ENCODE measurements around the gene CSTB. TPM values are rescaled to one million over a fixed set of nuclear protein-coding genes. Genes with fewer than 3 reads are reported as not detected.

Gene CSTB
- total RNA-seq, 2 donors from 2014 or later: 2.3 to 8.4 TPM

DNA sequence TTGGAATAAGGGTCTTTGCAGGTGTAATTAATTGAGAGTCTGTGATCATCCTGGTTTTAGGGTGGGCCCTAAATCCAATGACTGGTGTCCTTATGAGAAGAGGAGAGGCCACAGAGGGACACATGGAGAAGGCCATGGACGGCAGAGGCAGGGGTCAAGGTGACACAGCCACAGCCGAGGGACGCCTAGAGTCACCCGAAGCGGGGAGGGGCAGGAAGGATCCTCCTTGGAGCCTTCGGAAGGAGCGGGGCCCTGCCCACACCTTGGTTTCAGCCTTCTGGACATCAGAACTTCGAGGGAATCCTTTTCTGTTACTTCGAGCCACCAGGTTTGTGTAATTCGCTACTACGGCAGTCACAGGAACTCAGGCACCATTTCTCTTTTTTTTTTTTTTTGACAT, 44.4 kb upstream of the CSTB start:
- H3K4me1 ChIP-seq (ENCODE audit: control insufficient read depth in 1 of 2, low read depth in 2 of 2): no peaks in the 10 kb centered on the region
- no peaks in the 10 kb centered on the region for H3K27me3 ChIP-seq (replicated peaks; ENCODE audit: insufficient read depth)
- H3K27ac ChIP-seq: no peak overlapping the region
- TF ChIP-seq, protein P1, sequence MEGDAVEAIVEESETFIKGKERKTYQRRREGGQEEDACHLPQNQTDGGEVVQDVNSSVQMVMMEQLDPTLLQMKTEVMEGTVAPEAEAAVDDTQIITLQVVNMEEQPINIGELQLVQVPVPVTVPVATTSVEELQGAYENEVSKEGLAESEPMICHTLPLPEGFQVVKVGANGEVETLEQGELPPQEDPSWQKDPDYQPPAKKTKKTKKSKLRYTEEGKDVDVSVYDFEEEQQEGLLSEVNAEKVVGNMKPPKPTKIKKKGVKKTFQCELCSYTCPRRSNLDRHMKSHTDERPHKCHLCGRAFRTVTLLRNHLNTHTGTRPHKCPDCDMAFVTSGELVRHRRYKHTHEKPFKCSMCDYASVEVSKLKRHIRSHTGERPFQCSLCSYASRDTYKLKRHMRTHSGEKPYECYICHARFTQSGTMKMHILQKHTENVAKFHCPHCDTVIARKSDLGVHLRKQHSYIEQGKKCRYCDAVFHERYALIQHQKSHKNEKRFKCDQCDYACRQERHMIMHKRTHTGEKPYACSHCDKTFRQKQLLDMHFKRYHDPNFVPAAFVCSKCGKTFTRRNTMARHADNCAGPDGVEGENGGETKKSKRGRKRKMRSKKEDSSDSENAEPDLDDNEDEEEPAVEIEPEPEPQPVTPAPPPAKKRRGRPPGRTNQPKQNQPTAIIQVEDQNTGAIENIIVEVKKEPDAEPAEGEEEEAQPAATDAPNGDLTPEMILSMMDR (IDR thresholded peaks at IDR 0.05): no peak
- H3K9me3 ChIP-seq: no peaks in the 10 kb centered on the region
- no peaks in the 10 kb centered on the region for H3K36me3 ChIP-seq
- H3K4me3 ChIP-seq: no peak overlapping the region
- DNase-seq (ENCODE audit: low spot score) (no peak), ATAC-seq (ENCODE audit: insufficient number of reproducible peaks, low FRiP score, low read depth) (no peak)

DNA sequence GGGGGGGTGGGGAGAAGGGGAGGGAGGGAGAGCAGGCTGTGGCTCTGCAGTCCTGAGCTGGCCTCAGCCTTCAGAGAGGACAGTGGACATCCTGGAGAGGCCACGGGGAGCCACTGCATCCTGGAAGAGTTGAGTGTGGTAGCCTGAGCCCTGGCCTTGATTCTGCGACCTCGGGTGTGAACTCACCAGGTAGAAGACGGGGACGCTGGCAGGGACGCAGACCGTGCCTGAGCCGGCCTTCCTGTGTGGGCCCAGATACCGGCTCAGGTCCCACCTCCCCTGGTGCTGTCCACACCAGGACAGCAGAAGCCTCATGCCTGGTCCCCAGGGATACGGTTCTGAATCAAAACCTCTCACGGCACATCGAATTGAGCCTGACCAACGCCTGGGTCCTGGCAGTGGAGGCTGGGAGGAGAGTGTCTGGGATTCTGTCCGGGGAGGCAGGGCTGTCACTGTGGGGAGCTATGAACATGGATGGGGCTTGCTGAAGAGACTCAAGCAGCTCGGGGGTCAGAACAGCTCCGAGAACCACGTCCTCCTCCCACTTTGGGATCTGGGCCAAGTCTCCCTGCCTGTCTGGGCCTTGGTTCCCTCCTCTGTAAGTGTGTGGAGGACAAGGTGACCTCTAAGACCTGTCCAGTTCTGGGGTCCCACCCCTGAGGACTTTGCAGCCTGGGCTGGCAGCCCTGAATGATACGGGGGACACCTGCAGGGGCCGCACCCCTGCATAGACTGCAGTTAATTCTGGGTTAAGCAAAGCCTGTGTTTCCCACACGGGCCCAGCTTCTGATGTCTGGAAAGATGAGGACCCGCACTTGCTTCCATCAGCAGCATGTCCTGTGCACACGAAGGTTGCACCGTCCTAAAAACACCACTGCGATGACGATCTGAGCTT, 43.6 kb upstream of the CSTB start:
- ATAC-seq (ENCODE audit: insufficient number of reproducible peaks, low FRiP score, low read depth) (no peak), DNase-seq (ENCODE audit: low spot score) (no peak)
- no peak overlapping the region for H3K4me3 ChIP-seq
- TF ChIP-seq, protein P1 (IDR thresholded peaks at IDR 0.05): no peak
- no peaks in the 10 kb centered on the region for H3K36me3 ChIP-seq
- no peak overlapping the region for H3K27ac ChIP-seq
- no peaks in the 10 kb centered on the region for H3K4me1 ChIP-seq (ENCODE audit: control insufficient read depth in 1 of 2, low read depth in 2 of 2)
- H3K9me3 ChIP-seq: no peaks in the 10 kb centered on the region
- no peaks in the 10 kb centered on the region for H3K27me3 ChIP-seq (replicated peaks; ENCODE audit: insufficient read depth)

DNA sequence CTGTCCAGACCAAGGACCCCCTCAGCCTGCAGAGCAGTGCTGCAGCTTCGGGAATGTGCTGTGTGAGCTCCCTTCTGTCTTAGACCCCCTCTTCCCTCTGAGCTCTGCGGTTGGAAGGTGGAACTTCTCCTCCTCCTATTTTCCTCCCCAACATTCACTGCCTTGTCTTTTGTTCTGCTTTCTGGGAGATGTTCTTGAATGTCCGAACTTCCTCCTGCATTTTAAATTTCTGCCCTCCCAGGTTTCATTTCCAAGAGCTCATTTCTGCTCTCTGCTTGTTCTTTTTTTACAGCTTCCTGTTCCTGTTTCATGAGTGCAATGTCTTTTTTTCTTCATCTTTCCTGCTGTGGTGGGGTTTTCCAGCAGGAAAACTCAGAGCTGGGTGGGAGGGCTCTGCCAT, 42.6 kb upstream of the CSTB start:
- DNase-seq (ENCODE audit: low spot score) (no peak), ATAC-seq (ENCODE audit: insufficient number of reproducible peaks, low FRiP score, low read depth) (no peak)
- TF ChIP-seq, protein P1 (IDR thresholded peaks at IDR 0.05): no peak
- Histone ChIP-seq H3K36me3 (no peaks in the 10 kb centered on the region), H3K27me3 (replicated peaks; ENCODE audit: insufficient read depth) (no peaks in the 10 kb centered on the region), H3K4me1 (ENCODE audit: control insufficient read depth in 1 of 2, low read depth in 2 of 2) (no peaks in the 10 kb centered on the region), H3K27ac (no peak overlapping the region), H3K9me3 (no peaks in the 10 kb centered on the region), H3K4me3 (no peak overlapping the region)

DNA sequence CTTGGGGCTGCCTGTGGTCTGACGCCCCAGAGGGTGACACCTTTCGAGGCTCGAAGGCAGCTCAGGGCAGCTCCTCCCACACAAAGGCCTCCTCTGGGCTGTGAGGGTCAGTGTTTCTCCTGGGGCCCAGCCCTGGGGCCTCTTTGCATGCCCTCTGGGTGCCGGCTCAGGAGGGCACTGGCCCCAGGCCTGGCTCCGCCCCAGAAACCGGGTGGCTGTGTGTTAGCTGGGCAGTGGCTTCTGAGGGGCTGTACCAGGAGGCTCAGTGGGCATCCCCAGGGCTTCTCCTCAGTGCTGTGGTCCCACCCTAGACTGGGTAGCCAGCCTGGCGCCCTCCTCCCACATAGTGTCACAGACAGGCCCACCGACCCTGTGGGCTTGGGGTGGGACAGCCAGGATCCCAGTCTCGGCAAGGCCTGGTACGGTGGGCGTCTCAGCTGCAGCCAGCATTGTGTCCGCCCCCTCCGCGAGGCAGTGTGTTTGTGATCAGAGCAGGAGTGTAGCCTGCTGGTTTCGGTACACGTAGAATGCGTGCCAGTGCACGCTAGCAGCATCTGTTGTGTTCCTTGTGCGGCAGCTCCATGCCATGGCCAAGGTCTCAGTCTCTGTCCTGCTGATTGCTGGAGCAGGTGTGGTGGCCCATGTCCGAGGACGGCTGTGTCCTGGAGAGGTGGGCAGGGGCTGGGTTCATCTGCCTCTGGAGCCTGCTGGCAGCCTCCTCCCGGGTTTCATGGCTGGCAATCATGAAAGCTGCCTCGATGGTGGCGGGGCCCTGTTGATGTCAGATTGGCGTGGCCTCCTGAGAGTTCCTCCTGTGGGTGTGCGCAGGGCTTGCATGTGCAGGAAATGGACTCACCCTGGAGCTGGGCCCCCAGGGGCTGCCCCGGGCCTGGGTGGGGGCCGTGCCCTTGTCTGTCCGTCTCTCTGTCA, 41.3 kb upstream of the CSTB start:
- no peaks in the 10 kb centered on the region for H3K9me3 ChIP-seq
- no peak overlapping the region for H3K27ac ChIP-seq
- TF ChIP-seq, protein P1 (IDR thresholded peaks at IDR 0.05): no peak
- no peak overlapping the region for H3K4me3 ChIP-seq
- no peak for ATAC-seq (ENCODE audit: insufficient number of reproducible peaks, low FRiP score, low read depth)
- no peaks in the 10 kb centered on the region for H3K27me3 ChIP-seq (replicated peaks; ENCODE audit: insufficient read depth)
- no peak for DNase-seq (ENCODE audit: low spot score)
- H3K36me3 ChIP-seq: no peaks in the 10 kb centered on the region
- H3K4me1 ChIP-seq (ENCODE audit: control insufficient read depth in 1 of 2, low read depth in 2 of 2): peaks cover 0 to 3% of the 10 kb centered on the region in 2 donors

DNA sequence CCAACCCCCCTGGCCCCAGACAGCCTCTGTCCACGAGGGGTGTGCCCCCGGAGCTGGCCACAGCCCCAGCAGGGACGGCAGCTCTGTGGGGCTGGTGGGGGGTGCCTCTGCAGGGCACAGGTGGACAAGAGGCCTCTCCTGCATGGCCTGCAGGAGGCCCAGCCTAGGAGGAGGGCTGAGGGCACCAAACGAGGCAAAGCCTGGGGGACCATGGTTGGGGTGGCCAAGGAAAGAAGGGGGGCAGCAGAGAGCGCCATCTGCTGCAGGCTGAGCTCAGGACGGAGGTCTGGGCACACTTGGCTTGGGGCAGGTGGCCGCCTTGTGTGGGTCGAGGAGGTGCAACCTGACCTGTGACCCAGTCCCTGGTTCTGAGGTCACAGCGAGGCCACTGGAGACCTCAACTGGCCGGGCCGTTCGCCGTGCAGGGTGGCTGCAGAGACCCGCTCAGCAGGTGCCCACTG, 40.5 kb upstream of the CSTB start:
- no peaks in the 10 kb centered on the region for H3K36me3 ChIP-seq
- peaks cover 0 to 8% of the 10 kb centered on the region in 2 donors for H3K4me1 ChIP-seq (ENCODE audit: control insufficient read depth in 1 of 2, low read depth in 2 of 2)
- ATAC-seq (ENCODE audit: insufficient number of reproducible peaks, low FRiP score, low read depth) (no peak), DNase-seq (ENCODE audit: low spot score) (no peak)
- TF ChIP-seq, protein P1 (IDR thresholded peaks at IDR 0.05): no peak
- H3K27me3 ChIP-seq (replicated peaks; ENCODE audit: insufficient read depth): no peaks in the 10 kb centered on the region
- no peak overlapping the region for H3K4me3 ChIP-seq
- H3K9me3 ChIP-seq: no peaks in the 10 kb centered on the region
- H3K27ac ChIP-seq: no peak overlapping the region

All from thoracic aorta (tissue), 2 donors.